Anterior cingulate cortex (tissue), 58 donors: Measurements from ENCODE around the gene CLASP1.

Experiments used
- DNase-seq, 58 donors: peaks; one replicate each; lab custom pipeline; 2025; lab: John Stamatoyannopoulos, UW

Gene CLASP1

GRCh38 chr2:121519732-121520640, 129.3 kb downstream of the CLASP1 start:
- peak in 41 of 58 donors; percentile 19 to 87 (median 60) for DNase-seq

- DNase-seq, result peak in 1 of 58 donors; percentile 4
Observed at GRCh38 chr2:121519153-121519552, 130.1 kb downstream of the CLASP1 start.

- DNase-seq, result no peak
Observed at GRCh38 chr2:121513597-121514333, 135.5 kb downstream of the CLASP1 start.

- no peak for DNase-seq
Observed at GRCh38 chr2:121510857-121511256, 138.4 kb downstream of the CLASP1 start.

GRCh38 chr2:121506621-121507020, 142.6 kb downstream of the CLASP1 start:
- DNase-seq, result no peak

GRCh38 chr2:121505986-121506586, 143.2 kb downstream of the CLASP1 start:
- no peak for DNase-seq

- no peak for DNase-seq
Observed at GRCh38 chr2:121505005-121505404, 144.3 kb downstream of the CLASP1 start.

GRCh38 chr2:121504316-121504715, 144.9 kb downstream of the CLASP1 start:
- DNase-seq, result no peak

GRCh38 chr2:121502781-121503180, 146.5 kb downstream of the CLASP1 start:
- DNase-seq, result no peak

- no peak for DNase-seq
Observed at GRCh38 chr2:121502246-121502645, 147.0 kb downstream of the CLASP1 start.

- no peak for DNase-seq
Observed at GRCh38 chr2:121501554-121501953, 147.7 kb downstream of the CLASP1 start.

- DNase-seq, result peak in 2 of 58 donors; percentile 23 to 39
Observed at GRCh38 chr2:121501031-121501430, 148.2 kb downstream of the CLASP1 start.

GRCh38 chr2:121498731-121499130, 150.5 kb downstream of the CLASP1 start:
- no peak for DNase-seq

- no peak for DNase-seq
Observed at GRCh38 chr2:121492409-121492808, 156.9 kb downstream of the CLASP1 start.

- no peak for DNase-seq
Observed at GRCh38 chr2:121491518-121491917, 157.7 kb downstream of the CLASP1 start.

GRCh38 chr2:121490584-121491133, 158.6 kb downstream of the CLASP1 start:
- DNase-seq, result no peak

GRCh38 chr2:121489911-121490583, 159.2 kb downstream of the CLASP1 start:
- DNase-seq, result peak in 1 of 58 donors; percentile 31

GRCh38 chr2:121489284-121489683, 160.0 kb downstream of the CLASP1 start:
- DNase-seq, result peak in 2 of 58 donors; percentile 18 to 33

- DNase-seq, result no peak
Observed at GRCh38 chr2:121486191-121486790, 163.0 kb downstream of the CLASP1 start.

- no peak for DNase-seq
Observed at GRCh38 chr2:121485039-121485438, 164.2 kb downstream of the CLASP1 start.
